HepG2 (cell line): Measurements from ENCODE around the gene TMCO4. TPM values are rescaled to one million over a fixed set of nuclear protein-coding genes. Genes with fewer than 3 reads are reported as not detected.

Experiments used
- AHDC1 ChIP-seq: sonication (generic); formaldehyde crosslinking; IDR thresholded peaks from 2 replicates; pipeline ENCODE4 v1.5.1; 2020; ENCODE audit warnings: mild to moderate bottlenecking, missing genetic modification reagents, borderline replicate concordance
- FOXK2 ChIP-seq: fragments of 450-650 bp; IDR thresholded peaks from 2 replicates; pipeline ENCODE4 v1.6.1; 2016
- KIAA2018 ChIP-seq: sonication (generic); formaldehyde crosslinking; IDR thresholded peaks from 2 replicates; pipeline ENCODE4 v1.5.0; 2020; ENCODE audit warnings: mild to moderate bottlenecking, missing genetic modification reagents, borderline replicate concordance
- RORA ChIP-seq: sonication (generic); formaldehyde crosslinking; IDR thresholded peaks from 2 replicates; pipeline ENCODE4 v1.5.0; 2020; ENCODE audit warnings: mild to moderate bottlenecking, missing genetic modification reagents, moderate library complexity
- SRSF1 ChIP-seq: fragments of 200-400 bp; formaldehyde crosslinking; optimal IDR thresholded peaks from 2 replicates; pipeline ENCODE3; 2017; ENCODE audit warnings: mild to moderate bottlenecking, low read depth, low read length, moderate library complexity
- ZBTB7B ChIP-seq: sonication (generic); formaldehyde crosslinking; IDR thresholded peaks from 2 replicates; pipeline ENCODE4 v1.4.0; 2020; ENCODE audit warnings: missing genetic modification reagents
- ZNF160 ChIP-seq: sonication (generic); formaldehyde crosslinking; IDR thresholded peaks from 2 replicates; pipeline ENCODE4 v1.8.0; 2022; ENCODE audit warnings: mild to moderate bottlenecking, inconsistent platforms, missing genetic modification reagents
- ZNF253 ChIP-seq: sonication (generic); formaldehyde crosslinking; IDR thresholded peaks from 2 replicates; pipeline ENCODE4 v1.8.0; 2022; ENCODE audit warnings: mild to moderate bottlenecking, missing genetic modification reagents, borderline replicate concordance
- ZNF432 ChIP-seq: sonication (generic); formaldehyde crosslinking; IDR thresholded peaks from 2 replicates; pipeline ENCODE4 v1.5.0; 2020; ENCODE audit warnings: missing genetic modification reagents, mild to moderate bottlenecking, borderline replicate concordance
- polyA plus RNA-seq, 8 experiments: library from polyadenylated mRNA; depleted of rRNA in 3 of 8; stranded (reverse) in 7 of 8; unstranded in 1 of 8; fragments of >200 nt; fragmentation: Illumina TruSeq in 4 of 8; extraction: Trizol in 4 of 8; gene quantifications; 2 replicates each; pipeline versions ENCODE4 v1.2.1 to v1.2.3, GENCODE V29; 2011 to 2016; ENCODE audit warnings: low read depth in 4 of 8, missing spikeins in 1 of 8, mixed read lengths in 1 of 8; ENCODE audit not compliant: insufficient read depth in 1 of 8
- total RNA-seq, 5 experiments: library from RNA; depleted of rRNA; stranded (reverse); fragments of >200 nt; fragmentation: Illumina TruSeq; extraction: Trizol; gene quantifications; 2 replicates each; pipeline ENCODE4 v1.2.3, GENCODE V29; 2016; ENCODE audit warnings: low read depth in 1 of 5
- TF ChIP-seq, protein P1 (sequence below): sonication (generic); formaldehyde crosslinking; IDR thresholded peaks from 2 replicates; pipeline ENCODE4 v1.5.1; 2020; ENCODE audit warnings: missing genetic modification reagents, mild to moderate bottlenecking, borderline replicate concordance

The TMCO4 gene
- total and polyA plus RNA-seq, 2 of the 13 experiments (the other 11 are each of a cell fraction or from before 2014, with no cell fraction given), result 2.1 to 4.1 TPM

DNA sequence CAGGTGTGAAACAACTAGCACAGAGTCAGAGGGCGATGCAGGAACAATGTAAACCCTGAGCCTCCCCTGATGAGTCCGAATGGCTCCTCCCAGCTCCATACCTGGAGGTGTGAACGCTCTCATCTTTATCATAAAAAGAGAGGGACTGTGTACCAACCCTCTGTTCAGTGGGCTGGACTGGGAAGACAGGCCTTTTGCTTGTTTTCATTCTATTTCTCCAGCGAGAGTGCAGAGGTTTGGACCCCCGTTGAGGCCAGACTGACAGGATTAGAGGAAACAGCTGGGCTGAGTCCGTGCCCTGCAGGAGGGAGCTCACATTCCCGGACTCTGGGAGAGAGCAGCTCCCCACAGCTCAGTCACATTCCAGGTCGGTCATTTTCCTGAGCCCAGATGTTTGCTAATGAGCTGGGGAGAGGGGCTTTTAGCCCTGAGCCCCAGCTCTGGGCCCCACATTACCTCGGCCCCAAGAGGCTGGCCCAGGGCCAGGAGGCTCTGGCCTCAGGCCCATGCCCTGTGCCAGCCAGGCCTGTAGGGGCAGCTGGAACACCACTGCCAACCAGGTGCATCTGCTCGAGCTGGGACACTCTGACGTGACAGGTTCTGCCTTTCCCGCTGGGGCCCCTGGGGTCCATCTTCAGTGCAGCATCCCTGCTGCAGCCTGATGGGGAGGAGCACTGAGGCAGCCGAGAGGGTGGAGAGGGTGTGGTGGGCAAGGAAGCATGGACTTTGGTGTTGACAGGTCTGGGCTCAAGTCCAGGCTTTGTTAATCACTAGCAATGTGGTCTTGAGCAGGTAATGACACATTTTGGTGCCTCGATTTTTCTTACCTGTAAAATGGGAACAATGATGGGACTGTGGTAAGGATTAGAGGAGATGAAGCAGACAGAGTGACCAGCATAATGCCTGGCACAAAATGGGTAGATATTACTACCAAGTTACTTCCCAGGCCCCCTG lies 159.1 kb downstream of the TMCO4 start (continued):
- no peak; the same call in 1 of the 2 replicates for TF ChIP-seq AHDC1 (CRISPR knock-in tag)
- TF ChIP-seq ZNF253 (CRISPR knock-in tag), result no peak
- TF ChIP-seq RORA (CRISPR knock-in tag), result no peak
- no peak for TF ChIP-seq ZNF432 (CRISPR knock-in tag)
- TF ChIP-seq ZBTB7B (CRISPR knock-in tag), result no peak
- TF ChIP-seq ZNF160 (CRISPR knock-in tag), result no peak
- TF ChIP-seq, protein P1, sequence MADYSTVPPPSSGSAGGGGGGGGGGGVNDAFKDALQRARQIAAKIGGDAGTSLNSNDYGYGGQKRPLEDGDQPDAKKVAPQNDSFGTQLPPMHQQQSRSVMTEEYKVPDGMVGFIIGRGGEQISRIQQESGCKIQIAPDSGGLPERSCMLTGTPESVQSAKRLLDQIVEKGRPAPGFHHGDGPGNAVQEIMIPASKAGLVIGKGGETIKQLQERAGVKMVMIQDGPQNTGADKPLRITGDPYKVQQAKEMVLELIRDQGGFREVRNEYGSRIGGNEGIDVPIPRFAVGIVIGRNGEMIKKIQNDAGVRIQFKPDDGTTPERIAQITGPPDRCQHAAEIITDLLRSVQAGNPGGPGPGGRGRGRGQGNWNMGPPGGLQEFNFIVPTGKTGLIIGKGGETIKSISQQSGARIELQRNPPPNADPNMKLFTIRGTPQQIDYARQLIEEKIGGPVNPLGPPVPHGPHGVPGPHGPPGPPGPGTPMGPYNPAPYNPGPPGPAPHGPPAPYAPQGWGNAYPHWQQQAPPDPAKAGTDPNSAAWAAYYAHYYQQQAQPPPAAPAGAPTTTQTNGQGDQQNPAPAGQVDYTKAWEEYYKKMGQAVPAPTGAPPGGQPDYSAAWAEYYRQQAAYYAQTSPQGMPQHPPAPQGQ (CRISPR knock-in tag), result no peak
- no peak for TF ChIP-seq FOXK2
- no peak for TF ChIP-seq SRSF1
- TF ChIP-seq KIAA2018 (CRISPR knock-in tag), result no peak
